ENCODE measurements around the gene ARHGAP21. TPM values are rescaled to one million over a fixed set of nuclear protein-coding genes. Genes with fewer than 3 reads are reported as not detected.
A peak's percentile ranks its signal among the peaks of the same experiment; 100 is the strongest.
"Not testable (repeated sequence)": the region's sequence is repeated elsewhere in the genome, so short reads cannot be mapped to it uniquely, and the experiment has no call there.

ARHGAP21 gene
- total RNA-seq, 4 donors from 2014 or later = 35.1 to 60.5 (median 54.1) TPM

DNA sequence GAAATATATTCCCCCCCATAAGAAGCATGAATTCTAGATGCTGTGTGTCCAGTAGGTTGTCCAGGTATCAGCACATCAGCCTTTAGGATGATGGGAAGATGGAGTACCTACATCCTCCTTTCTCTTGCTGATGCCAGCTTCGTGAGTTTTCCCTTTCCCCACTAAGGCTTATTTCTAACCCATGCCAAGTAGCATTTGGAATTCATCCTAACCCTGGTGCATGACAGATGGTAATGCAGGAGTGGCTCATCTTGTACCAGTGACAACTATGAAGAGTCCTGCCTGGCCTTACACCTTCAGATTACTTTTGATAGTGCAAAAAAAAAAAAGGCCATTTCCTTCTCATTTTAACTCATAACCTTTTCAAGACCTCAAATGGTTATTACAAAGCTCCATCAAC lies 58.7 kb downstream of the ARHGAP21 start:
- in situ Hi-C loops (cut with MboI; ENCODE audit: low sequenced_read_pairs in 4 of 4) (no loop called here), intact Hi-C loops (cut with DNase I; ENCODE audit: low total_unique reads) (no loop called here)
- Histone ChIP-seq H3K27ac (no peak overlapping the region), H3K4me1 (peaks cover 9 to 12% of the 10 kb centered on the region in 2 donors), H3K27me3 (no peaks in the 10 kb centered on the region), H3K4me3 (no peak overlapping the region), H3K9me3 (no peaks in the 10 kb centered on the region), H3K36me3 (peaks cover 0 to 7% of the 10 kb centered on the region in 2 donors)
- no peak for DNase-seq
- no peak for TF ChIP-seq POLR2A (IDR thresholded peaks at IDR 0.05)
- TF ChIP-seq, protein P1, sequence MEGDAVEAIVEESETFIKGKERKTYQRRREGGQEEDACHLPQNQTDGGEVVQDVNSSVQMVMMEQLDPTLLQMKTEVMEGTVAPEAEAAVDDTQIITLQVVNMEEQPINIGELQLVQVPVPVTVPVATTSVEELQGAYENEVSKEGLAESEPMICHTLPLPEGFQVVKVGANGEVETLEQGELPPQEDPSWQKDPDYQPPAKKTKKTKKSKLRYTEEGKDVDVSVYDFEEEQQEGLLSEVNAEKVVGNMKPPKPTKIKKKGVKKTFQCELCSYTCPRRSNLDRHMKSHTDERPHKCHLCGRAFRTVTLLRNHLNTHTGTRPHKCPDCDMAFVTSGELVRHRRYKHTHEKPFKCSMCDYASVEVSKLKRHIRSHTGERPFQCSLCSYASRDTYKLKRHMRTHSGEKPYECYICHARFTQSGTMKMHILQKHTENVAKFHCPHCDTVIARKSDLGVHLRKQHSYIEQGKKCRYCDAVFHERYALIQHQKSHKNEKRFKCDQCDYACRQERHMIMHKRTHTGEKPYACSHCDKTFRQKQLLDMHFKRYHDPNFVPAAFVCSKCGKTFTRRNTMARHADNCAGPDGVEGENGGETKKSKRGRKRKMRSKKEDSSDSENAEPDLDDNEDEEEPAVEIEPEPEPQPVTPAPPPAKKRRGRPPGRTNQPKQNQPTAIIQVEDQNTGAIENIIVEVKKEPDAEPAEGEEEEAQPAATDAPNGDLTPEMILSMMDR (IDR thresholded peaks at IDR 0.05 in 4 of 5, conservative IDR thresholded peaks at IDR 0.05 in 1 of 5) = no peak
- no peak for ATAC-seq

DNA sequence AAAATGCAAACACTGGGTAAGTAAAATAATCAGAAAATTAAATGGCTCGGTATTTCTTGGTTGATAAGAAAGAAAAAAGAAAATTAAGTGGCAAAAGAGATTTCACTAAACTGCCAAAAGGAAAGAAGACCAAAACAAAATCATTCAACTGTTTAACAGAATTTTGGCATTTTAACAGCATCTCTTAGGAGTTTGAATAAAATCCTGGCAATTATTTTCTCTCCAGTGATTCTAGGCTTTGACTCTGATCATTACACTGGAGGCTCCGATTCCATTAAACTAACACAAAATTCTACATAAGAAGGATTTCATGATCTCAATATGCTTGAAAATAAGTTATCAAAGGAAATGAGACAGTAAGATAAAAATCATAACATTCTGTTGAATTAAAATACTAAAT lies 62.3 kb downstream of the ARHGAP21 start:
- no peak for TF ChIP-seq POLR2A (IDR thresholded peaks at IDR 0.05)
- TF ChIP-seq, protein P1 (IDR thresholded peaks at IDR 0.05 in 4 of 5, conservative IDR thresholded peaks at IDR 0.05 in 1 of 5) = no peak
- DNase-seq (no peak), ATAC-seq (no peak)
- Histone ChIP-seq H3K27ac (no peak overlapping the region), H3K4me3 (no peak overlapping the region), H3K9me3 (no peaks in the 10 kb centered on the region), H3K36me3 (no peaks in the 10 kb centered on the region), H3K4me1 (peaks cover 0 to 4% of the 10 kb centered on the region in 2 donors), H3K27me3 (no peaks in the 10 kb centered on the region)
- intact Hi-C loops (cut with DNase I; ENCODE audit: low total_unique reads) = no loop called here
- in situ Hi-C loops (cut with MboI; ENCODE audit: low sequenced_read_pairs in 4 of 4) = no loop called here

DNA sequence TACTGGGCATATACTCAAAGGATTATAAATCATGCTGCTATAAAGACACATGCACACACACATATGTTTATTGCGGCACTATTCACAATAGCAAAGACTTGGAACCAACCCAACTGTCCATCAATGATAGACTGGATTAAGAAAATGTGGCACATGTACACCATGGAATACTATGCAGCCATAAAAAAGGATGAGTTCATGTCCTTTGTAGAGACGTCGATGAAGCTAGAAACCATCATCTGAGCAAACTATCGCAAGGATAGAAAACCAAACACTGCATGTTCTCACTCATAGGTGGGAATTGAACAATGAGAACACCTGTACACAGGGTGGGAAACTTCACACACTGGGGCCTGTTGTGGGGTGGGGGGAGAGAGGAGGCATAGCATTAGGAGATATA lies 65.4 kb downstream of the ARHGAP21 start:
- H3K4me3 ChIP-seq; ATAC-seq; in situ Hi-C loops (cut with MboI; ENCODE audit: low sequenced_read_pairs in 4 of 4); H3K27me3 ChIP-seq; H3K36me3 ChIP-seq; DNase-seq; H3K4me1 ChIP-seq; intact Hi-C loops (cut with DNase I; ENCODE audit: low total_unique reads); H3K27ac ChIP-seq; H3K9me3 ChIP-seq: not testable (repeated sequence)

DNA sequence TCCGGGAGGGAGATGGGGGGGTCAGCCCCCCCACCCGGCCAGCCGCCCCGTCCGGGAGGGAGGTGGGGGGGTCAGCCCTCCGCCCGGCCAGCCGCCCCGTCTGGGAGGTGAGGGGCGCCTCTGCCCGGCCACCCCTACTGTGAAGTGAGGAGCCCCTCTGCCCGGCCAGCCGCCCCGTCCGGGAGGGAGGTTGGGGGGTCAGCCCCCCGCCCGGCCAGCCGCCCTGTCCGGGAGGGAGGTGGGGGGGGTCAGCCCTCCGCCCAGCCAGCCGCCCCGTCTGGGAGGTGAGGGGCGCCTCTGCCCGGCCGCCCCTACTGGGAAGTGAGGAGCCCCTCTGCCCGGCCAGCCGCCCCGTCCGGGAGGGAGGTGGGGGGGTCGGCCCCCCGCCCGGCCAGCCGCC lies 67.4 kb downstream of the ARHGAP21 start:
- intact Hi-C loops (cut with DNase I; ENCODE audit: low total_unique reads); H3K27ac ChIP-seq; ATAC-seq; H3K4me3 ChIP-seq; DNase-seq; in situ Hi-C loops (cut with MboI; ENCODE audit: low sequenced_read_pairs in 4 of 4); H3K36me3 ChIP-seq; H3K9me3 ChIP-seq; H3K27me3 ChIP-seq: not testable (repeated sequence)
- H3K4me1 ChIP-seq = peaks cover 13 to 14% of the 10 kb centered on the region in 2 donors

DNA sequence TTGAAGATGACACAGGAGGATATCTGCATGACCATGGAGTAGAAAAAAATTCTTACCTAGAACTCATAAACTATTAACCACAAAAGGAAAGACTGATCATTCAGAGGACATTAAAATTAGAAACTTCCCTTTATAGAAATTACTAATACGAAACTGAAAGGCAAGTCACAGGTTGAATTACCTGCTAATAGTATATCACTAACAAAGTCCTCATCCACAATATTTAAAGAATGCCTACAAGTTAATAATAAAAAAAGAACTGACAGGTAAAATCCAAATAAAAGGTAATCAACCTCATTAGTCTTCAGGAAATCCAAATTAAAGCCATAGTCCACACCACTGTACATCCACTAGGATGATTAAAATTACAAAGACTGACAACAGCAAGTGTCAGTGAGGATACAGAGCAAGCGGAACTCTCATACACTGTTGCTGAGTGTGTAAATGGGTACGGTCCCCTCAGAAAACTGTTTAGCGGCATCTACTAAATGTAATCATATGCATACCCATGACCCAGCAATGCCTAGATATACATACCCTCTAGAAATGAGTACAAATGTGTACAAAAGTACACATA lies 71.2 kb downstream of the ARHGAP21 start:
- TF ChIP-seq POLR2A (IDR thresholded peaks at IDR 0.05) = no peak
- TF ChIP-seq, protein P1 (IDR thresholded peaks at IDR 0.05 in 4 of 5, conservative IDR thresholded peaks at IDR 0.05 in 1 of 5) = no peak
- intact Hi-C loops (cut with DNase I; ENCODE audit: low total_unique reads) = no loop called here
- H3K9me3 ChIP-seq = no peaks in the 10 kb centered on the region
- H3K27ac ChIP-seq = peak overlapping the region in 3 of 4 donors; percentile 3 to 28 (median 25)
- peaks cover 28 to 30% of the 10 kb centered on the region in 2 donors for H3K4me1 ChIP-seq
- ATAC-seq = no peak
- in situ Hi-C loops (cut with MboI; ENCODE audit: low sequenced_read_pairs in 4 of 4) = no loop called here
- no peak overlapping the region for H3K4me3 ChIP-seq
- no peak for DNase-seq
- H3K36me3 ChIP-seq = no peaks in the 10 kb centered on the region
- no peaks in the 10 kb centered on the region for H3K27me3 ChIP-seq

DNA sequence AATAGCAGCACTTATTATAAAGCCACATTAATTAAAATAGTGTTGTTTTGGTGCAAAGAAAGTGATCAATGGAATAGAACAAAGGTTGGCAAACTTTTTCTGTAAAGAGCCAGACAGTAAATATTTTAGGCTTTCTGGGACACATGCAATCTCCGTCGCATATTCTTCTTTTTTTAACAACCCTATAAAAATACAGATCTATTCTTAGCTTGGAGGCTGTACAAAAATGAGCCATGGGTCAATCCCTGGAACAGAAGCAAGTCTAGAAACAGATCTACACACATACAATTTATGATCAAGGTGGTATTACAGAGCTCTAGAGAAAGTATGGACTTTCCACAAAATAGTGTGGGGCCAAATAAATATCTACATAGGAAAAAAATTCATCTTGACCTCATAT lies 71.8 kb downstream of the ARHGAP21 start:
- ATAC-seq = no peak
- intact Hi-C loops (cut with DNase I; ENCODE audit: low total_unique reads) = no loop called here

More for the DNA sequence above, 71.8 kb downstream of the ARHGAP21 start:
- Histone ChIP-seq H3K4me1 (peaks cover 28 to 30% of the 10 kb centered on the region in 2 donors), H3K27ac (peak overlapping the region in 3 of 4 donors; percentile 3 to 28 (median 25)), H3K9me3 (no peaks in the 10 kb centered on the region), H3K36me3 (no peaks in the 10 kb centered on the region), H3K4me3 (no peak overlapping the region), H3K27me3 (no peaks in the 10 kb centered on the region)
- TF ChIP-seq, protein P1 (IDR thresholded peaks at IDR 0.05 in 4 of 5, conservative IDR thresholded peaks at IDR 0.05 in 1 of 5) = no peak
- TF ChIP-seq POLR2A (IDR thresholded peaks at IDR 0.05) = no peak
- in situ Hi-C loops (cut with MboI; ENCODE audit: low sequenced_read_pairs in 4 of 4) = no loop called here
- no peak for DNase-seq
